HepG2 (cell line): ENCODE data around the gene NOS1AP. TPM values are rescaled to one million over a fixed set of nuclear protein-coding genes. Genes with fewer than 3 reads are reported as not detected.
A peak's percentile ranks its signal among the peaks of the same experiment; 100 is the strongest.

Source experiments
- CBX2 ChIP-seq, 2 experiments: fragments of 200-600 bp in 1 of 2; sonication (generic); formaldehyde crosslinking in 1 of 2; IDR thresholded peaks; 2 replicates each; pipeline versions ENCODE4 v1.7.0 to v1.8.1; 2018 to 2022; ENCODE audit warnings: low read depth in 2 of 2, low read length in 1 of 2, mild to moderate bottlenecking in 1 of 2, missing genetic modification reagents in 1 of 2
- GABPA ChIP-seq, 2 experiments: IDR thresholded peaks; 2 replicates each; pipeline ENCODE4 v1.6.1; 2011 to 2016; ENCODE audit warnings: low read depth in 2 of 2, low read length in 1 of 2, missing biosample characterization in 1 of 2, missing genetic modification characterization in 1 of 2
- IRX3 ChIP-seq: sonication (generic); formaldehyde crosslinking; IDR thresholded peaks from 2 replicates; pipeline ENCODE4 v1.8.1; 2023; ENCODE audit warnings: mild to moderate bottlenecking, low read depth, missing genetic modification reagents, borderline replicate concordance
- ISX ChIP-seq: sonication (generic); formaldehyde crosslinking; conservative IDR thresholded peaks from 2 replicates; pipeline ENCODE4 v1.5.0; 2020; ENCODE audit warnings: missing genetic modification reagents
- KDM3A ChIP-seq: IDR thresholded peaks from 2 replicates; pipeline ENCODE4 v1.6.1; 2018; ENCODE audit warnings: low read depth, missing compliant biosample characterization
- KMT2A ChIP-seq: sonication (generic); formaldehyde crosslinking; IDR thresholded peaks from 2 replicates; pipeline ENCODE4 v1.4.0; 2020; ENCODE audit warnings: missing genetic modification reagents
- REST ChIP-seq, 2 experiments: IDR thresholded peaks; 2 replicates each; pipeline ENCODE4 v1.6.1; 2011 to 2012; ENCODE audit warnings: low read length in 2 of 2, borderline replicate concordance in 1 of 2, low read depth in 1 of 2, mild to moderate bottlenecking in 1 of 2, moderate library complexity in 1 of 2
- SMAD9 ChIP-seq: sonication (generic); formaldehyde crosslinking; IDR thresholded peaks from 2 replicates; pipeline ENCODE4 v1.5.1; 2020; ENCODE audit warnings: mild to moderate bottlenecking, missing genetic modification reagents
- SMC3 ChIP-seq: IDR thresholded peaks from 2 replicates; pipeline ENCODE4 v1.6.1; 2011; ENCODE audit warnings: low read length, improper control_type of control experiment
- TEAD3 ChIP-seq: optimal IDR thresholded peaks from 2 replicates; pipeline ENCODE3; 2016; ENCODE audit warnings: borderline replicate concordance
- THAP7 ChIP-seq: sonication (generic); formaldehyde crosslinking; IDR thresholded peaks from 2 replicates; pipeline ENCODE4 v1.8.1; 2023; ENCODE audit warnings: mild to moderate bottlenecking, missing genetic modification reagents
- TRAFD1 ChIP-seq: sonication (generic); formaldehyde crosslinking; IDR thresholded peaks from 2 replicates; pipeline ENCODE4 v1.5.1; 2020; ENCODE audit warnings: missing genetic modification reagents, mild to moderate bottlenecking, borderline replicate concordance
- ZNF253 ChIP-seq: sonication (generic); formaldehyde crosslinking; IDR thresholded peaks from 2 replicates; pipeline ENCODE4 v1.8.0; 2022; ENCODE audit warnings: mild to moderate bottlenecking, missing genetic modification reagents, borderline replicate concordance
- ZNF317 ChIP-seq: sonication (generic); formaldehyde crosslinking; IDR thresholded peaks from 2 replicates; pipeline ENCODE4 v1.5.0; 2020; ENCODE audit warnings: mild to moderate bottlenecking, missing genetic modification reagents
- ZNF34 ChIP-seq: sonication (generic); formaldehyde crosslinking; IDR thresholded peaks from 2 replicates; pipeline ENCODE4 v1.4.0; 2020; ENCODE audit warnings: mild to moderate bottlenecking, missing genetic modification reagents, borderline replicate concordance
- ZNF367 ChIP-seq: sonication (generic); formaldehyde crosslinking; IDR thresholded peaks from 2 replicates; pipeline ENCODE4 v1.4.0; 2020; ENCODE audit warnings: missing genetic modification reagents, borderline replicate concordance
- ZNF503 ChIP-seq: sonication (generic); formaldehyde crosslinking; IDR thresholded peaks from 2 replicates; pipeline ENCODE4 v1.4.0; 2020; ENCODE audit warnings: missing genetic modification reagents
- ZNF550 ChIP-seq: sonication (generic); formaldehyde crosslinking; IDR thresholded peaks from 2 replicates; pipeline ENCODE4 v1.4.0; 2020; ENCODE audit warnings: mild to moderate bottlenecking, missing genetic modification reagents, borderline replicate concordance
- ZNF552 ChIP-seq: sonication (generic); formaldehyde crosslinking; IDR thresholded peaks from 2 replicates; pipeline ENCODE4 v1.9.0; 2022; ENCODE audit warnings: missing genetic modification reagents, mild to moderate bottlenecking, borderline replicate concordance
- ZNF746 ChIP-seq: sonication (generic); formaldehyde crosslinking; IDR thresholded peaks from 2 replicates; pipeline ENCODE4 v1.8.0; 2022; ENCODE audit warnings: mild to moderate bottlenecking, missing genetic modification reagents
- ZNF781 ChIP-seq: sonication (generic); formaldehyde crosslinking; IDR thresholded peaks from 2 replicates; pipeline ENCODE4 v1.5.1; 2020; ENCODE audit warnings: borderline replicate concordance, mild to moderate bottlenecking, missing genetic modification reagents; ENCODE audit errors: not compliant biosample characterization
- polyA plus RNA-seq, 8 experiments: library from polyadenylated mRNA; depleted of rRNA in 3 of 8; stranded (reverse) in 7 of 8; unstranded in 1 of 8; fragments of >200 nt; fragmentation: Illumina TruSeq in 4 of 8; extraction: Trizol in 4 of 8; gene quantifications; 2 replicates each; pipeline versions ENCODE4 v1.2.1 to v1.2.3, GENCODE V29; 2011 to 2016; ENCODE audit warnings: low read depth in 4 of 8, missing spikeins in 1 of 8, mixed read lengths in 1 of 8; ENCODE audit not compliant: insufficient read depth in 1 of 8
- total RNA-seq, 5 experiments: library from RNA; depleted of rRNA; stranded (reverse); fragments of >200 nt; fragmentation: Illumina TruSeq; extraction: Trizol; gene quantifications; 2 replicates each; pipeline ENCODE4 v1.2.3, GENCODE V29; 2016; ENCODE audit warnings: low read depth in 1 of 5

The NOS1AP gene
- total and polyA plus RNA-seq, 2 of the 13 experiments (the other 11 are each of a cell fraction or from before 2014, with no cell fraction given), result 2.0 to 3.3 TPM

DNA sequence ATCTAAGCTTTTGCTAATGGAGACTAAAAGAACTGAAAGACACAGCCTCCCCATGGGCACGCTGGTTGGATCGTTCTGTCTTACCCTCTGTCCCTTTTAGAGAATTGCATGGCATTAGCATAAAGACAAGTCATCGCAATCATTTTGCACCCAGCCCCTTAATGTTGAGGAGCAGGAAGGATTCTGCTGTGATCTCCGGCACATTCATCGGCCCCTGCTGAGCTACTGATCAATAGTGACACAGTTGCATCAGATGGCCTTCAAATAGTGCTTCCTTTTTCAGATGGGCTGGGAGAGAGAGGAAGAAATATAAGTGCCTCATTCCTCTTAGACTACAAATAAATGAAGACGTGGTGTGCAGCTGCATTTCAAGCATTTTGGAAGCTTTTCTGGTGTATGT lies 75.4 kb downstream of the NOS1AP start (continued):
- TF ChIP-seq ISX, result no peak
- TF ChIP-seq ZNF746 (CRISPR knock-in tag), result no peak
- no peak for TF ChIP-seq ZNF503
- TF ChIP-seq IRX3 (CRISPR knock-in tag), result no peak
- no peak for TF ChIP-seq SMC3
- TF ChIP-seq TRAFD1 (CRISPR knock-in tag), result no peak
- no peak for TF ChIP-seq THAP7 (CRISPR knock-in tag)
- TF ChIP-seq ZNF552 (CRISPR knock-in tag), result no peak
- TF ChIP-seq CBX2 (IDR thresholded peaks at IDR 0.05; ENCODE audit: low read depth, low read length), result no peak
- TF ChIP-seq CBX2 (CRISPR knock-in tag; IDR thresholded peaks at IDR 0.05; ENCODE audit: low read depth), result no peak
- no peak for TF ChIP-seq SMAD9 (CRISPR knock-in tag)
- TF ChIP-seq ZNF781 (CRISPR knock-in tag), result no peak
- TF ChIP-seq ZNF317 (CRISPR knock-in tag), result no peak
- no peak for TF ChIP-seq GABPA (IDR thresholded peaks at IDR 0.05; ENCODE audit: low read depth, low read length)
- 0 out of 2 replicates have a peak, but pooled peaks have one; percentile 42 for TF ChIP-seq GABPA (CRISPR knock-in tag; IDR thresholded peaks at IDR 0.05; ENCODE audit: low read depth)
- TF ChIP-seq ZNF367 (CRISPR knock-in tag), result no peak
- 0 out of 2 replicates have a peak, but pooled peaks have one; percentile 35 for TF ChIP-seq KMT2A (CRISPR knock-in tag)
- no peak; the same call in 1 of the 2 replicates for TF ChIP-seq KDM3A
- no peak for TF ChIP-seq REST (IDR thresholded peaks at IDR 0.05; ENCODE audit: borderline replicate concordance in 1 of 2, low read depth in 1 of 2, low read length in 2 of 2)
- no peak for TF ChIP-seq ZNF34
- no peak for TF ChIP-seq TEAD3 (CRISPR knock-in tag)
- TF ChIP-seq ZNF253, result no peak
- no peak for TF ChIP-seq ZNF550
